HG03060 (cell line): ENCODE results near the gene RHEBL1.
A peak's percentile ranks its signal among the peaks of the same experiment; 100 is the strongest.

Experiments used
- ATAC-seq: cut with Tn5 transposase; IDR thresholded peaks from one replicate; pipeline ENCODE4 v1.9.1; 2021; ENCODE audit warnings: low read depth, moderate number of reproducible peaks; ENCODE audit not compliant: unreplicated experiment

The RHEBL1 gene

GRCh38 chr12:49022558-49023178 lies 47.1 kb downstream of the RHEBL1 start:
- ATAC-seq: no peak

GRCh38 chr12:49021292-49021915 lies 48.4 kb downstream of the RHEBL1 start:
- ATAC-seq: no peak

- ATAC-seq: no peak
Measured at GRCh38 chr12:49020441-49020840, 49.3 kb downstream of the RHEBL1 start.

- no peak for ATAC-seq
Measured at GRCh38 chr12:49019443-49020324, 50.1 kb downstream of the RHEBL1 start.

GRCh38 chr12:49019120-49019430 lies 50.7 kb downstream of the RHEBL1 start:
- ATAC-seq: no peak

GRCh38 chr12:49018261-49019119 lies 51.3 kb downstream of the RHEBL1 start, which contains the start of gene PRKAG1:
PRKAG1 (minus strand) TSS chr12:49018776; CDS start chr12:49018740, 36 bp downstream.
- peak; percentile 83 for ATAC-seq

GRCh38 chr12:49017891-49018260 lies 51.9 kb downstream of the RHEBL1 start:
- ATAC-seq: no peak

GRCh38 chr12:49015196-49015595 lies 54.6 kb downstream of the RHEBL1 start:
- no peak for ATAC-seq
